Measurements from ENCODE around the gene SYNPR. TPM values are rescaled to one million over a fixed set of nuclear protein-coding genes. Genes with fewer than 3 reads are reported as not detected.

Gene SYNPR
- total and polyA plus RNA-seq, 9 donors, result not detected

- no peak for DNase-seq
- 49 to 60% (median 54%) methylated on average over 3 of the region's 3 CpGs for WGBS, 3 donors
- no peaks in the 10 kb centered on the region for H3K9me3 ChIP-seq
- TF ChIP-seq POLR2A (IDR thresholded peaks at IDR 0.05), result no peak
- TF ChIP-seq CTCF (IDR thresholded peaks at IDR 0.05), result no peak
- TF ChIP-seq EP300 (IDR thresholded peaks at IDR 0.05), result no peak
- no peaks in the 10 kb centered on the region for H3K27me3 ChIP-seq
- H3K36me3 ChIP-seq, result no peaks in the 10 kb centered on the region
- intact Hi-C loops (cut with DNase I), result no loop called here
- H3K27ac ChIP-seq, result no peak overlapping the region
- H3K4me3 ChIP-seq, result no peak overlapping the region
- no peaks in the 10 kb centered on the region for H3K4me1 ChIP-seq (ENCODE audit: insufficient read depth)
These were observed 45.2 kb upstream of the SYNPR start for GRCh38 chr3:63232764-63233396.

- WGBS, 3 donors, result 46% methylated on average over 5 of the region's 5 CpGs
- Histone ChIP-seq H3K36me3 (no peaks in the 10 kb centered on the region), H3K4me1 (ENCODE audit: insufficient read depth) (no peaks in the 10 kb centered on the region), H3K9me3 (no peaks in the 10 kb centered on the region), H3K4me3 (no peak overlapping the region), H3K27me3 (no peaks in the 10 kb centered on the region), H3K27ac (no peak overlapping the region)
- TF ChIP-seq EP300 (IDR thresholded peaks at IDR 0.05) (no peak), CTCF (IDR thresholded peaks at IDR 0.05) (no peak), POLR2A (IDR thresholded peaks at IDR 0.05) (no peak)
- intact Hi-C loops (cut with DNase I), result no loop called here
- no peak for DNase-seq
These were observed 37.7 kb upstream of the SYNPR start for GRCh38 chr3:63240381-63240902.

- Histone ChIP-seq H3K4me3 (no peak overlapping the region), H3K27ac (no peak overlapping the region), H3K4me1 (ENCODE audit: insufficient read depth) (no peaks in the 10 kb centered on the region), H3K36me3 (no peaks in the 10 kb centered on the region), H3K27me3 (no peaks in the 10 kb centered on the region), H3K9me3 (no peaks in the 10 kb centered on the region)
- intact Hi-C loops (cut with DNase I), result no loop called here
- no peak for TF ChIP-seq EP300 (IDR thresholded peaks at IDR 0.05)
- no peak for DNase-seq
- WGBS, 3 donors, result 72 to 77% (median 76%) methylated on average over 2 of the region's 2 CpGs
These were observed 36.0 kb upstream of the SYNPR start for GRCh38 chr3:63242124-63242523.

- H3K27ac ChIP-seq, result no peak overlapping the region
- intact Hi-C loops (cut with DNase I), result no loop called here
- DNase-seq, result no peak
- no peaks in the 10 kb centered on the region for H3K36me3 ChIP-seq
- H3K4me1 ChIP-seq (ENCODE audit: insufficient read depth), result no peaks in the 10 kb centered on the region
- no peaks in the 10 kb centered on the region for H3K27me3 ChIP-seq
- no peaks in the 10 kb centered on the region for H3K9me3 ChIP-seq
- 88 to 92% (median 88%) methylated on average over 3 of the region's 3 CpGs for WGBS, 3 donors
- TF ChIP-seq CTCF (IDR thresholded peaks at IDR 0.05) (no peak), EP300 (IDR thresholded peaks at IDR 0.05) (no peak)
- H3K4me3 ChIP-seq, result no peak overlapping the region
These were observed 33.6 kb upstream of the SYNPR start for GRCh38 chr3:63244486-63244885.

- Histone ChIP-seq H3K27ac (no peak overlapping the region), H3K4me3 (no peak overlapping the region), H3K4me1 (ENCODE audit: insufficient read depth) (no peaks in the 10 kb centered on the region), H3K9me3 (no peaks in the 10 kb centered on the region), H3K36me3 (no peaks in the 10 kb centered on the region), H3K27me3 (no peaks in the 10 kb centered on the region)
- WGBS, 3 donors, result 10 to 20% (median 19%) methylated on average over 1 of the region's 1 CpG
- TF ChIP-seq CTCF (IDR thresholded peaks at IDR 0.05) (no peak), POLR2A (IDR thresholded peaks at IDR 0.05) (no peak), EP300 (IDR thresholded peaks at IDR 0.05) (no peak)
- intact Hi-C loops (cut with DNase I), result no loop called here
- no peak for DNase-seq
These were observed 32.3 kb upstream of the SYNPR start for GRCh38 chr3:63245726-63246241.
